HG03432 (cell line): ENCODE measurements around the gene CHD6.

Source experiments
- ATAC-seq: cut with Tn5 transposase; IDR thresholded peaks from one replicate; pipeline ENCODE4 v1.9.1; 2021; ENCODE audit warnings: mild to moderate bottlenecking, moderate library complexity; ENCODE audit not compliant: unreplicated experiment

CHD6 gene

GRCh38 chr20:41510224-41510623 is 108.0 kb downstream of the CHD6 start:
- ATAC-seq = no peak

GRCh38 chr20:41509316-41510200 is 108.6 kb downstream of the CHD6 start:
- ATAC-seq = no peak

- ATAC-seq = no peak
Observed at GRCh38 chr20:41508335-41508734, 109.8 kb downstream of the CHD6 start.

GRCh38 chr20:41507851-41508250 is 110.3 kb downstream of the CHD6 start:
- no peak for ATAC-seq

GRCh38 chr20:41507436-41507835 is 110.7 kb downstream of the CHD6 start:
- ATAC-seq = no peak

GRCh38 chr20:41506192-41506915 is 111.8 kb downstream of the CHD6 start:
- no peak for ATAC-seq

- no peak for ATAC-seq
Observed at GRCh38 chr20:41505184-41505583, 113.0 kb downstream of the CHD6 start.

GRCh38 chr20:41501376-41501775 is 116.8 kb downstream of the CHD6 start:
- no peak for ATAC-seq

GRCh38 chr20:41499961-41500725 is 118.0 kb downstream of the CHD6 start:
- no peak for ATAC-seq

GRCh38 chr20:41499064-41499463 is 119.1 kb downstream of the CHD6 start:
- ATAC-seq = no peak

- ATAC-seq = no peak
Observed at GRCh38 chr20:41497186-41497895, 120.8 kb downstream of the CHD6 start.

GRCh38 chr20:41494451-41494850 is 123.7 kb downstream of the CHD6 start:
- ATAC-seq = no peak

- ATAC-seq = no peak
Observed at GRCh38 chr20:41483553-41483930, 134.6 kb downstream of the CHD6 start.

- ATAC-seq = no peak
Observed at GRCh38 chr20:41482647-41483552, 135.3 kb downstream of the CHD6 start.

- no peak for ATAC-seq
Observed at GRCh38 chr20:41480054-41480770, 138.0 kb downstream of the CHD6 start.

GRCh38 chr20:41479113-41479512 is 139.1 kb downstream of the CHD6 start:
- no peak for ATAC-seq

GRCh38 chr20:41478026-41478425 is 140.2 kb downstream of the CHD6 start:
- ATAC-seq = no peak

GRCh38 chr20:41476446-41476845 is 141.7 kb downstream of the CHD6 start:
- ATAC-seq = no peak

- no peak for ATAC-seq
Observed at GRCh38 chr20:41476013-41476441, 142.2 kb downstream of the CHD6 start.
